ENCODE data around the gene DCTN3. TPM values are rescaled to one million over a fixed set of nuclear protein-coding genes. Genes with fewer than 3 reads are reported as not detected.

Gene DCTN3
- total RNA-seq, 2 donors from 2014 or later: 36.1 to 39.9 TPM

DNA sequence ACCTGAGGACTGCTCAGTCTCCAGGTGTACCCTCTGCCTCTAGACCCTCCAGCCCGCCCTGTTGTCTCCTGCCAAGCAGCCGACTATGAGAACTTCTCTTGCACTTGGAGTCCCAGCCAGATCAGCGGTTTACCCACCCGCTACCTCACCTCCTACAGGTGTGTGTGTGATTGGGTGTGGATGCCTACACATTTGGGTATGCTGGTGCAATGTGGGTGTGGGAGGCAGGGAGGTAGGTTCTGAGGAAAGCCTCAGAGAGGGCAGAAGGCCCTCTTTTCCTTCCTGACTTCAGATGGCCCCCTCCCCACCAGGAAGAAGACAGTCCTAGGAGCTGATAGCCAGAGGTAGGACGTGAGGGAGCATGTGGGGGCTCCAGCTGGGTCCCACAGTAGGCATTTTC lies 36.7 kb upstream of the DCTN3 start:
- no peak overlapping the region for H3K4me3 ChIP-seq
- 84 to 100% methylated on average over 2 to 5 of the region's 5 CpGs for WGBS, 2 donors
- H3K4me1 ChIP-seq: peaks cover 36% of the 10 kb centered on the region
- TF ChIP-seq POLR2A (IDR thresholded peaks at IDR 0.05): no peak
- TF ChIP-seq, protein P1, sequence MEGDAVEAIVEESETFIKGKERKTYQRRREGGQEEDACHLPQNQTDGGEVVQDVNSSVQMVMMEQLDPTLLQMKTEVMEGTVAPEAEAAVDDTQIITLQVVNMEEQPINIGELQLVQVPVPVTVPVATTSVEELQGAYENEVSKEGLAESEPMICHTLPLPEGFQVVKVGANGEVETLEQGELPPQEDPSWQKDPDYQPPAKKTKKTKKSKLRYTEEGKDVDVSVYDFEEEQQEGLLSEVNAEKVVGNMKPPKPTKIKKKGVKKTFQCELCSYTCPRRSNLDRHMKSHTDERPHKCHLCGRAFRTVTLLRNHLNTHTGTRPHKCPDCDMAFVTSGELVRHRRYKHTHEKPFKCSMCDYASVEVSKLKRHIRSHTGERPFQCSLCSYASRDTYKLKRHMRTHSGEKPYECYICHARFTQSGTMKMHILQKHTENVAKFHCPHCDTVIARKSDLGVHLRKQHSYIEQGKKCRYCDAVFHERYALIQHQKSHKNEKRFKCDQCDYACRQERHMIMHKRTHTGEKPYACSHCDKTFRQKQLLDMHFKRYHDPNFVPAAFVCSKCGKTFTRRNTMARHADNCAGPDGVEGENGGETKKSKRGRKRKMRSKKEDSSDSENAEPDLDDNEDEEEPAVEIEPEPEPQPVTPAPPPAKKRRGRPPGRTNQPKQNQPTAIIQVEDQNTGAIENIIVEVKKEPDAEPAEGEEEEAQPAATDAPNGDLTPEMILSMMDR (IDR thresholded peaks at IDR 0.05): no peak
- H3K27ac ChIP-seq: no peak overlapping the region
- H3K27me3 ChIP-seq: no peaks in the 10 kb centered on the region
- H3K9me3 ChIP-seq: no peaks in the 10 kb centered on the region
- intact Hi-C loops (cut with DNase I): no loop called here
- ATAC-seq (no peak), DNase-seq (no peak)
- H3K36me3 ChIP-seq (replicated peaks in 1 of 2; ENCODE audit: insufficient read depth in 1 of 2, low read depth in 2 of 2): no peaks in the 10 kb centered on the region

DNA sequence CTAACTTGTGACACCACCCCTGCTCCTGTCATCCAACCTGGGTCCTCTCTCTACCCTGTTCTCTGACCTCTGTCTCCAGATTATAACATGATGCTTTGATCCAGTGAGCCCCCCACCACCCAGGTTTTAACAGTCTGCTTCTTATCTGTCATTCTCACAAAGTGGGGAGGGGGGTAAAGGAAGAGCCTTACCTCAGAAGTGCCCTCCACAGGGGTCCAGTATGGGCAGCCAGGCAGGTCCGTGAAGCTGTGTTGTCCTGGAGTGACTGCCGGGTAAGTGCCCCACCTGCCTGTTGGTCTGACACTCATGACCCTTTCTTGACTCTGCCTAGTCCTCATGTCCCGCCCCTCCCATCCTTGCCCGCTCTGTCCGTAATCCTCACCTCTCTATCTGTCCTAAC lies 35.1 kb upstream of the DCTN3 start:
- no peaks in the 10 kb centered on the region for H3K36me3 ChIP-seq (replicated peaks in 1 of 2; ENCODE audit: insufficient read depth in 1 of 2, low read depth in 2 of 2)
- no peak for ATAC-seq
- H3K4me1 ChIP-seq: peaks cover 49% of the 10 kb centered on the region
- H3K4me3 ChIP-seq: no peak overlapping the region
- H3K9me3 ChIP-seq: no peaks in the 10 kb centered on the region
- peak overlapping the region in 1 of 4 donors; percentile 47 for H3K27ac ChIP-seq
- intact Hi-C loops (cut with DNase I): no loop called here
- no peak for DNase-seq
- WGBS, 2 donors: 61 to 75% methylated on average over 5 of the region's 5 CpGs
- TF ChIP-seq, protein P1 (IDR thresholded peaks at IDR 0.05): no peak
- TF ChIP-seq POLR2A (IDR thresholded peaks at IDR 0.05): no peak
- no peaks in the 10 kb centered on the region for H3K27me3 ChIP-seq

DNA sequence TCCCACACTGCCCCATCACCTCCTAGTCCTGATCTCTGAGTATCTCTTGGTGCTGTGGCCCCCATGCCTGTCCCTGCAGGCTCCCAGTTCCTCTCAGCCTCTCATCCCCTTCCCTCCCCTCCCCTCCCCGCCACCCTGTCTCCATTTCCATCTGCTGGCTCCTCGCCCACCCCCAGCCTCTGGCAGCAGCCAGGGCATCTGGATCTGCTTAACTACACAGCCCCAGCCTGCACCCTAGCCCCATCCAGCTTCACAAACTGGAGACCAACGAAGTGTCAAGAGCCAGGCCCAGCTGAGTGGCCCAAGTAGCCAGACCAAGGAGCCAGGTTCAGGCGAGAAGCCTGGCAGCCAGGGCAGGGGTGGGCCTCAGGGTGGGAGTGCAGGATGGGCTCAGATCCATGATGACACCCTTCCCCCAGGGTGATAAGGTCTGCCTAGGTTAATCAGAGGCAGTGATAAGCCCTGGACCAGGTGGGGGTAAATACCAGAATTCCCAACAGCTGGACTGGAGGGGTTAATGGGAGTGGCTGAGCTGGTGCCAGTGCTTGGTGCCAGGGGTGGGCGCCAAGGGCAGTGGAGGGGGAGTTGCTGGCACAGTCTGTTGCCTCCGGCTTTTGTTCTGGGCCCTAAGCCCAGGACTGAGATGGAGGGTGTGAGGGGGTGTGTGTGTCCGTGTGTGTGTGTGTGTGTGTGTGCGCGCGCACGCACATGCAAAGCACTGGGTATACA lies 34.2 kb upstream of the DCTN3 start:
- H3K27me3 ChIP-seq: no peaks in the 10 kb centered on the region
- DNase-seq: peak; percentile 72 to 84 (median 77)
- TF ChIP-seq, protein P1 (IDR thresholded peaks at IDR 0.05): no peak
- TF ChIP-seq POLR2A (IDR thresholded peaks at IDR 0.05): no peak
- H3K4me3 ChIP-seq: no peak overlapping the region
- H3K4me1 ChIP-seq: peaks cover 49% of the 10 kb centered on the region
- H3K36me3 ChIP-seq (replicated peaks in 1 of 2; ENCODE audit: insufficient read depth in 1 of 2, low read depth in 2 of 2): no peaks in the 10 kb centered on the region
- peak overlapping the region; percentile 25 to 57 (median 37) for H3K27ac ChIP-seq
- intact Hi-C loops (cut with DNase I): no loop called here
- ATAC-seq: peak; percentile 73
- WGBS, 2 donors: 16% methylated on average over 7 to 11 of the region's 11 CpGs
- H3K9me3 ChIP-seq: no peaks in the 10 kb centered on the region

DNA sequence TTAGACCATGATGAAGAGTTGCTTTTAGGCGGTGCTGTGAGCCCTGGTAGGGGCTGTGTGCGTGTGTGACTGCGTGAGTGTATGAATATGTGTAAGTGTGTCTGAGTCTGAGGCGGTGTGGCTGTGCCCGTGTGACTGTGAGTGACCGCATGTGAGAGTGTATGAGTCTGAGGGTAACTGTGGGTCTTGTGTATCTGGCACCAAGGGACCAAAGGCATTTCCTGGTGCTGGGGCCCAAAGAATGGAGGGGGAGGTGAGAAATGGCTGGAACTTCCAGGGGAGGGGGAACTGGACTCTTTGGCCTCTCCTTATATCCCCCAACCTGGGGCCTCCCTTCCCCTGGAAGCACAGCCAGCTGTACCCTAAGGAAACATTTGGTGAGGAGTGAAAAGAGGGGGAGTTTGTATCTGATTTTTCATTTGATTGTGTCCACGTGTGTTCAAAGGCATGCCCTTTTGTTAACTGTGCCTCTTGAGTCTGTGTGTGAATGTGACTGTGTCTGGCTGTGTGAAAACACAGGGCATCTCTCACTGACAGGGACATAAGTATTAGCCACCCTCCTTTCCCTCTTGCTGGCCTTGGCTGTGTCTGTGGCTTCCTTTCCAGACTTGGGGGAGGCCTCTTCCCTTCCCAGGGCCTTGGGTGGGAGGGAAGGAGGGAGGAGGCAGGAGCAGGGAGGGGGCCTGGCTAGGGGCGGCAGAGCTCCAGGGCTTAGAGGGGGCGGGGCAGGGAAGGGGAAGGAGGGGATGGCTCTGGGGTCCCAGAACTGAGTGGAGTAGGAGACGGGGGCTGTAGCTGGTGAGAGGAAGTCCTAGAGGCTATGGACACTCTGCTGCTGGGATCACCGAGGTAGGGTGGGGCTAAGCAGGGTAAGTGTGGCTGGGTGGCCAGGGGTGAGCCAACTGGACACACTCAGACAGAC lies 33.1 kb upstream of the DCTN3 start:
- ATAC-seq (no peak), DNase-seq (peak in 1 of 4 donors; percentile 18)
- no peak overlapping the region for H3K4me3 ChIP-seq
- H3K27me3 ChIP-seq: no peaks in the 10 kb centered on the region
- no peaks in the 10 kb centered on the region for H3K36me3 ChIP-seq (replicated peaks in 1 of 2; ENCODE audit: insufficient read depth in 1 of 2, low read depth in 2 of 2)
- peaks cover 52% of the 10 kb centered on the region for H3K4me1 ChIP-seq
- H3K27ac ChIP-seq: peak overlapping the region in 3 of 4 donors; percentile 19 to 47 (median 27)
- intact Hi-C loops (cut with DNase I): no loop called here
- H3K9me3 ChIP-seq: no peaks in the 10 kb centered on the region
- WGBS, 2 donors: 66 to 72% methylated on average over 11 of the region's 11 CpGs
- no peak for TF ChIP-seq POLR2A (IDR thresholded peaks at IDR 0.05)
- TF ChIP-seq, protein P1 (IDR thresholded peaks at IDR 0.05): no peak

Measured in body of pancreas (tissue), 4 donors.